HG02763 (cell line): ENCODE results near the gene FURIN.
"Not testable (repeated sequence)": the region's sequence is repeated elsewhere in the genome, so short reads cannot be mapped to it uniquely, and the experiment has no call there.

Experiments
- ATAC-seq: cut with Tn5 transposase; IDR thresholded peaks from one replicate; pipeline ENCODE4 v1.9.1; 2021; ENCODE audit warnings: mild to moderate bottlenecking, moderate library complexity; ENCODE audit not compliant: unreplicated experiment

The FURIN gene

GRCh38 chr15:90869601-90870353 is 1.4 kb downstream of the FURIN start:
- no peak for ATAC-seq

- no peak for ATAC-seq
Measured at GRCh38 chr15:90870354-90871138, 2.2 kb downstream of the FURIN start.

GRCh38 chr15:90871139-90871715 is 2.8 kb downstream of the FURIN start:
- peak; percentile 10 for ATAC-seq

- peak; percentile 29 for ATAC-seq
Measured at GRCh38 chr15:90871716-90872485, 3.5 kb downstream of the FURIN start.

- ATAC-seq, result no peak
Measured at GRCh38 chr15:90872486-90873184, 4.2 kb downstream of the FURIN start.

GRCh38 chr15:90873488-90873997 is 5.2 kb downstream of the FURIN start:
- no peak for ATAC-seq

GRCh38 chr15:90873998-90874605 is 5.7 kb downstream of the FURIN start:
- no peak for ATAC-seq

GRCh38 chr15:90874986-90875385 is 6.6 kb downstream of the FURIN start:
- ATAC-seq, result not testable (repeated sequence)

- ATAC-seq, result no peak
Measured at GRCh38 chr15:90875549-90875981, 7.2 kb downstream of the FURIN start.

GRCh38 chr15:90876046-90876445 is 7.7 kb downstream of the FURIN start:
- ATAC-seq, result no peak

- ATAC-seq, result no peak
Measured at GRCh38 chr15:90876512-90877170, 8.3 kb downstream of the FURIN start.

- no peak for ATAC-seq
Measured at GRCh38 chr15:90877315-90877714, 8.9 kb downstream of the FURIN start.

- no peak for ATAC-seq
Measured at GRCh38 chr15:90877996-90878395, 9.6 kb downstream of the FURIN start.

- ATAC-seq, result no peak
Measured at GRCh38 chr15:90878660-90879059, 10.3 kb downstream of the FURIN start.

- ATAC-seq, result no peak
Measured at GRCh38 chr15:90879730-90880366, 11.5 kb downstream of the FURIN start.

GRCh38 chr15:90880381-90881145 is 12.2 kb downstream of the FURIN start:
- no peak for ATAC-seq

- no peak for ATAC-seq
Measured at GRCh38 chr15:90881181-90881977, 13.0 kb downstream of the FURIN start.
